K562 (cell line): ENCODE measurements around the gene CDC37. TPM values are rescaled to one million over a fixed set of nuclear protein-coding genes. Genes with fewer than 3 reads are reported as not detected.

Experiments used
- ARID2 ChIP-seq: fragments of 450-650 bp; IDR thresholded peaks from 2 replicates; pipeline ENCODE4 v1.6.1; 2017; ENCODE audit warnings: antibody characterized with exemption, mild to moderate bottlenecking
- BMI1 ChIP-seq: fragments of 150-350 bp; IDR thresholded peaks from 2 replicates; pipeline ENCODE4 v1.6.1; 2014; ENCODE audit warnings: low read length
- HNRNPK ChIP-seq: fragments of 200-400 bp; formaldehyde crosslinking; IDR thresholded peaks from one replicate; pipeline ENCODE4 v1.6.1; 2018; ENCODE audit warnings: mild to moderate bottlenecking, low read depth, low read length; ENCODE audit not compliant: poor library complexity, severe bottlenecking
- KLF1 ChIP-seq: fragments of 450-650 bp; IDR thresholded peaks from 2 replicates; pipeline ENCODE4 v1.6.1; 2016; ENCODE audit warnings: missing genetic modification characterization, missing compliant biosample characterization
- LCOR ChIP-seq: sonication (generic); formaldehyde crosslinking; IDR thresholded peaks from 2 replicates; pipeline ENCODE4 v1.8.0; 2022; ENCODE audit warnings: mild to moderate bottlenecking, missing genetic modification reagents
- LEF1 ChIP-seq: fragments of 450-650 bp; IDR thresholded peaks from 2 replicates; pipeline ENCODE4 v1.6.1; 2016; ENCODE audit warnings: mild to moderate bottlenecking
- NR3C1 ChIP-seq: sonication (generic); formaldehyde crosslinking; IDR thresholded peaks from 2 replicates; pipeline ENCODE4 v1.8.1; 2022; ENCODE audit warnings: missing genetic modification reagents
- POLR3A ChIP-seq: IDR thresholded peaks from 2 replicates; pipeline ENCODE4 v1.6.1; 2011; ENCODE audit warnings: borderline replicate concordance, mild to moderate bottlenecking, moderate library complexity; ENCODE audit not compliant: insufficient read length, insufficient read depth; ENCODE audit errors: extremely low read depth
- RBBP5 ChIP-seq: fragments of 200-600 bp; sonication (generic); IDR thresholded peaks from 2 replicates; pipeline ENCODE4 v1.6.1; 2012; ENCODE audit warnings: borderline replicate concordance, mild to moderate bottlenecking, low read length, control low read depth, inconsistent platforms; ENCODE audit not compliant: insufficient read depth, poor library complexity, severe bottlenecking
- TAF7 ChIP-seq: fragments of 450-650 bp; IDR thresholded peaks from 2 replicates; pipeline ENCODE4 v1.6.1; 2016; ENCODE audit warnings: missing genetic modification characterization, missing compliant biosample characterization
- ZNF212 ChIP-seq: fragments of 450-650 bp; formaldehyde crosslinking; IDR thresholded peaks from 2 replicates; pipeline ENCODE4 v1.4.0; 2020; ENCODE audit warnings: mild to moderate bottlenecking
- ZNF274 ChIP-seq: IDR thresholded peaks from 2 replicates; pipeline ENCODE4 v1.6.1; 2011; ENCODE audit warnings: low read depth, mild to moderate bottlenecking, low read length, moderate library complexity, borderline replicate concordance
- ZNF41 ChIP-seq: fragments of 250-450 bp; sonication (Bioruptor Pico); conservative IDR thresholded peaks from 2 replicates; pipeline ENCODE4 v1.4.0; 2020; ENCODE audit warnings: mild to moderate bottlenecking
- ZNF561 ChIP-seq: fragments of 450-650 bp; formaldehyde crosslinking; conservative IDR thresholded peaks from 2 replicates; pipeline ENCODE4 v1.4.0; 2020; ENCODE audit warnings: mild to moderate bottlenecking, moderate library complexity
- ZNF589 ChIP-seq: fragments of 200-800 bp; sonication (Bioruptor generic); IDR thresholded peaks from 2 replicates; pipeline ENCODE4 v1.6.1; 2016; ENCODE audit warnings: low read depth, missing genetic modification characterization, missing compliant biosample characterization
- ZNF830 ChIP-seq: fragments of 250-450 bp; sonication (Bioruptor Pico); IDR thresholded peaks from 2 replicates; pipeline ENCODE4 v1.5.0; 2021; ENCODE audit warnings: mild to moderate bottlenecking
- polyA plus RNA-seq, 8 experiments: library from polyadenylated mRNA; depleted of rRNA in 4 of 8; stranded (reverse) in 5 of 8; unstranded in 3 of 8; fragments of >200 nt; fragmentation: Nextera tagmentation in 2 of 8; fragmentation: Illumina TruSeq in 1 of 8; extraction: Ambion mirVana in 2 of 8; extraction: Trizol in 1 of 8; gene quantifications; 2 replicates each; pipeline versions ENCODE4 v1.2.1 to v1.2.3, GENCODE V29; 2011 to 2014; ENCODE audit warnings: inconsistent platforms in 1 of 8, missing spikeins in 1 of 8
- total RNA-seq, 7 experiments: library from RNA; depleted of rRNA in 6 of 7; stranded (reverse); fragments of >200 nt in 6 of 7; fragmentation: Illumina TruSeq in 2 of 7; extraction: Trizol in 2 of 7; gene quantifications; 2 replicates each; pipeline versions ENCODE4 v1.2.1 to v1.2.3, GENCODE V29; 2011 to 2021; ENCODE audit warnings: low replicate concordance in 1 of 7
- TF ChIP-seq, protein P1 (sequence below): fragments of 450-650 bp; formaldehyde crosslinking; IDR thresholded peaks from 2 replicates; pipeline ENCODE4 v1.4.0; 2020; ENCODE audit warnings: mild to moderate bottlenecking, moderate library complexity
- TF ChIP-seq, protein P2 (sequence below): fragments of 450-650 bp; conservative IDR thresholded peaks from 2 replicates; pipeline ENCODE4 v1.6.1; 2016; ENCODE audit warnings: missing genetic modification characterization, low read depth, mild to moderate bottlenecking, control low read depth, missing compliant biosample characterization
- TF ChIP-seq, protein P3 (sequence below): fragments of 450-650 bp; IDR thresholded peaks from 2 replicates; pipeline ENCODE4 v1.6.1; 2018; ENCODE audit not compliant: partially characterized antibody

The CDC37 gene
- total and polyA plus RNA-seq, 9 of the 15 experiments (the other 6 are each of a cell fraction or from before 2014, with no cell fraction given) = 6.6 to 538 (median 227) TPM

DNA sequence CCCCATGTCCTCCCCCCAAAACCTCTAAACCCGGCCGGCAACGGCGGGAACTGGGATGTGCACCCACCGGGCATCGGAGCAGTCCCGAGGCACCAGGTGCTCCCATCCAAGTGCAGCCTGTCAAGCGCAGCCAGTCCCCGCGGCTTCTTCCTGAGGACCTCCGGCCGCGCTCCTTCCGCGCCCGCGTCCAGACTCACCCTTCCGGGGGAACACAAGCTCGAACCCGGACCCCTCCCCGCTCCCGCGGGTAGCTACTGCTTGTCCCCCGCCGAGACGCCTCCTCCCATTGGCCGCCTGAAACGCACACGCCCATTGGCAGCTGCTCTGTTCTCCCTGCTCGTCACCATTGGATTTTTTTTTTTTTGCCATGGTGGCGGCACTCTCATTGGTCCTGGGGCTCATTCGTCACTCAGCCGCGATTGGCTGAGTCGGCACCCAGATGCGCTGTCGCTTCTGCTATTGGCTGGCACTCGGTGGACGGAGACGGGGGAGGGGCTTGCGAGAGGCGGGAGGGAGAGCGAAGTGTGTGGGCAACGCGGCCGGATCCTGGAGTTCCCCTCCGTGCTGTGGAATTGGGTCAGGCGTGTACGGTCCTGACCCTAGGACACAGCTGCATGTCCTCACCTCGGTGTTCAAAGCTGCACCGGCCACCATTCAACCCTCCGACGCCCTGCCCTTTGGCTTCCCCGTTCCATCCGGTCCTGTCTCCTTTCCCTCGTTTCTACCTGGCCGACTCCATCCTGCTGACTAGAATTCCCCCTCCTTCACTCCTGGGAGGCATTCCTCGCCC is 22.8 kb downstream of the CDC37 start, which contains the start of gene TYK2 (continued):
- no peak for TF ChIP-seq ARID2
- TF ChIP-seq POLR3A = no peak
- no peak for TF ChIP-seq ZNF212
- TF ChIP-seq LCOR (CRISPR knock-in tag) = peak; percentile 100
- no peak for TF ChIP-seq KLF1 (tag)
- peak; percentile 73; the same call in 1 of the 2 replicates for TF ChIP-seq LEF1
- no peak for TF ChIP-seq BMI1
- TF ChIP-seq ZNF41 (CRISPR knock-in tag) = no peak
- peak; percentile 48 for TF ChIP-seq RBBP5
- peak; percentile 72; the same call in 1 of the 2 replicates for TF ChIP-seq TAF7 (tag)
- TF ChIP-seq HNRNPK = no peak
- TF ChIP-seq, protein P1, sequence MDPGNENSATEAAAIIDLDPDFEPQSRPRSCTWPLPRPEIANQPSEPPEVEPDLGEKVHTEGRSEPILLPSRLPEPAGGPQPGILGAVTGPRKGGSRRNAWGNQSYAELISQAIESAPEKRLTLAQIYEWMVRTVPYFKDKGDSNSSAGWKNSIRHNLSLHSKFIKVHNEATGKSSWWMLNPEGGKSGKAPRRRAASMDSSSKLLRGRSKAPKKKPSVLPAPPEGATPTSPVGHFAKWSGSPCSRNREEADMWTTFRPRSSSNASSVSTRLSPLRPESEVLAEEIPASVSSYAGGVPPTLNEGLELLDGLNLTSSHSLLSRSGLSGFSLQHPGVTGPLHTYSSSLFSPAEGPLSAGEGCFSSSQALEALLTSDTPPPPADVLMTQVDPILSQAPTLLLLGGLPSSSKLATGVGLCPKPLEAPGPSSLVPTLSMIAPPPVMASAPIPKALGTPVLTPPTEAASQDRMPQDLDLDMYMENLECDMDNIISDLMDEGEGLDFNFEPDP (CRISPR knock-in tag) = no peak
- TF ChIP-seq NR3C1 (CRISPR knock-in tag) = no peak
- TF ChIP-seq ZNF561 (CRISPR knock-in tag) = no peak
- TF ChIP-seq ZNF830 = 0 out of 2 replicates have a peak, but pooled peaks have one; percentile 24
- no peak for TF ChIP-seq ZNF274
- TF ChIP-seq, protein P2, sequence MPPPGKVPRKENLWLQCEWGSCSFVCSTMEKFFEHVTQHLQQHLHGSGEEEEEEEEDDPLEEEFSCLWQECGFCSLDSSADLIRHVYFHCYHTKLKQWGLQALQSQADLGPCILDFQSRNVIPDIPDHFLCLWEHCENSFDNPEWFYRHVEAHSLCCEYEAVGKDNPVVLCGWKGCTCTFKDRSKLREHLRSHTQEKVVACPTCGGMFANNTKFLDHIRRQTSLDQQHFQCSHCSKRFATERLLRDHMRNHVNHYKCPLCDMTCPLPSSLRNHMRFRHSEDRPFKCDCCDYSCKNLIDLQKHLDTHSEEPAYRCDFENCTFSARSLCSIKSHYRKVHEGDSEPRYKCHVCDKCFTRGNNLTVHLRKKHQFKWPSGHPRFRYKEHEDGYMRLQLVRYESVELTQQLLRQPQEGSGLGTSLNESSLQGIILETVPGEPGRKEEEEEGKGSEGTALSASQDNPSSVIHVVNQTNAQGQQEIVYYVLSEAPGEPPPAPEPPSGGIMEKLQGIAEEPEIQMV (tag) = no peak
- TF ChIP-seq ZNF589 (CRISPR knock-in tag) = no peak
- TF ChIP-seq, protein P3, sequence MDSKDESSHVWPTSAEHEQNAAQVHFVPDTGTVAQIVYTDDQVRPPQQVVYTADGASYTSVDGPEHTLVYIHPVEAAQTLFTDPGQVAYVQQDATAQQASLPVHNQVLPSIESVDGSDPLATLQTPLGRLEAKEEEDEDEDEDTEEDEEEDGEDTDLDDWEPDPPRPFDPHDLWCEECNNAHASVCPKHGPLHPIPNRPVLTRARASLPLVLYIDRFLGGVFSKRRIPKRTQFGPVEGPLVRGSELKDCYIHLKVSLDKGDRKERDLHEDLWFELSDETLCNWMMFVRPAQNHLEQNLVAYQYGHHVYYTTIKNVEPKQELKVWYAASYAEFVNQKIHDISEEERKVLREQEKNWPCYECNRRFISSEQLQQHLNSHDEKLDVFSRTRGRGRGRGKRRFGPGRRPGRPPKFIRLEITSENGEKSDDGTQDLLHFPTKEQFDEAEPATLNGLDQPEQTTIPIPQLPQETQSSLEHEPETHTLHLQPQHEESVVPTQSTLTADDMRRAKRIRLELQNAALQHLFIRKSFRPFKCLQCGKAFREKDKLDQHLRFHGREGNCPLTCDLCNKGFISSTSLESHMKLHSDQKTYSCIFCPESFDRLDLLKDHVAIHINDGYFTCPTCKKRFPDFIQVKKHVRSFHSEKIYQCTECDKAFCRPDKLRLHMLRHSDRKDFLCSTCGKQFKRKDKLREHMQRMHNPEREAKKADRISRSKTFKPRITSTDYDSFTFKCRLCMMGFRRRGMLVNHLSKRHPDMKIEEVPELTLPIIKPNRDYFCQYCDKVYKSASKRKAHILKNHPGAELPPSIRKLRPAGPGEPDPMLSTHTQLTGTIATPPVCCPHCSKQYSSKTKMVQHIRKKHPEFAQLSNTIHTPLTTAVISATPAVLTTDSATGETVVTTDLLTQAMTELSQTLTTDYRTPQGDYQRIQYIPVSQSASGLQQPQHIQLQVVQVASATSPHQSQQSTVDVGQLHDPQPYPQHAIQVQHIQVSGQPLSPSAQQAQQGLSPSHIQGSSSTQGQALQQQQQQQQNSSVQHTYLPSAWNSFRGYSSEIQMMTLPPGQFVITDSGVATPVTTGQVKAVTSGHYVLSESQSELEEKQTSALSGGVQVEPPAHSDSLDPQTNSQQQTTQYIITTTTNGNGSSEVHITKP = peak; percentile 97
